ENCODE results near the gene UBE2H.

- TF ChIP-seq CTCF (IDR thresholded peaks at IDR 0.05; ENCODE audit: low read depth, low read length), result no peak
- no peak for TF ChIP-seq MYC (IDR thresholded peaks at IDR 0.05; ENCODE audit: low read depth, low read length)
- TF ChIP-seq MAX (IDR thresholded peaks at IDR 0.05; ENCODE audit: low read depth, low read length), result no peak
- no peak for TF ChIP-seq POLR2A (IDR thresholded peaks at IDR 0.05; ENCODE audit: extremely low read depth, insufficient read length)
These were observed 3.2 kb downstream of the UBE2H start for GRCh38 chr7:129949292-129950133.

Data from NB4 (cell line).